Naive thymus-derived CD4-positive, alpha-beta T cell (primary cell): ENCODE data around the gene PCAT7. TPM values are rescaled to one million over a fixed set of nuclear protein-coding genes. Genes with fewer than 3 reads are reported as not detected.

Experiments
- ATAC-seq: fragments of 150-1000 bp; cut with Tn5 transposase; 2 replicates; pipeline ENCODE4 v1.10.0; 2021; ENCODE audit warnings: mild to moderate bottlenecking, moderate library complexity
- CTCF ChIA-PET: fragments of 350-600 bp; sonication (Branson Sonifier 250); formaldehyde crosslinking; loops from one replicate; lab custom pipeline; 2021; ENCODE audit warnings: antibody characterized with exemption; lab: Charles Lee
- POLR2A ChIA-PET: fragments of 350-600 bp; sonication (Branson Sonifier 250); formaldehyde crosslinking; loops from one replicate; lab custom pipeline; 2021; ENCODE audit warnings: antibody characterized with exemption, inconsistent platforms; lab: Charles Lee
- DNase-seq, 9 donors: peaks; one replicate each; pipeline versions ENCODE4 v3.0.0 to v3.0.0-alpha.2; 2020 to 2022; ENCODE audit warnings: mixed read lengths in 1 of 9
- H3K27ac ChIP-seq: one replicate; pipeline ENCODE4 v1.7.0; 2013; ENCODE audit warnings: mild to moderate bottlenecking, low read depth, low read length, moderate library complexity
- H3K27me3 ChIP-seq, 2 donors: one replicate each; pipeline ENCODE4 v1.7.0; 2013; ENCODE audit warnings: low read length in 2 of 2, mild to moderate bottlenecking in 2 of 2, moderate library complexity in 2 of 2; ENCODE audit not compliant: control insufficient read depth in 2 of 2, insufficient read depth in 2 of 2
- H3K36me3 ChIP-seq, 3 experiments: 1 replicate in 2 of 3; 2 replicates in 1 of 3; pipeline ENCODE4 v1.7.0; 2013; ENCODE audit warnings: low read length in 3 of 3, mild to moderate bottlenecking in 3 of 3, moderate library complexity in 1 of 3; ENCODE audit not compliant: insufficient read depth in 3 of 3, control insufficient read depth in 2 of 3
- H3K4me1 ChIP-seq, 2 donors: one replicate each; pipeline ENCODE4 v1.7.0; 2013; ENCODE audit warnings: low read length in 2 of 2, mild to moderate bottlenecking in 2 of 2, moderate library complexity in 1 of 2; ENCODE audit not compliant: control insufficient read depth in 2 of 2, insufficient read depth in 2 of 2
- H3K4me3 ChIP-seq: 2 replicates; pipeline ENCODE4 v1.7.0; 2013; ENCODE audit warnings: mild to moderate bottlenecking, low read length
- H3K9me3 ChIP-seq, 3 experiments: 1 replicate in 2 of 3; 2 replicates in 1 of 3; pipeline ENCODE4 v1.7.0; 2013; ENCODE audit warnings: low read length in 3 of 3; ENCODE audit not compliant: control insufficient read depth in 2 of 3
- H3K27ac Mint-ChIP-seq, 9 donors: one replicate each; pipeline ENCODE4 v1.8.0; 2020 to 2022; ENCODE audit warnings: mixed read lengths in 9 of 9, mild to moderate bottlenecking in 8 of 9, moderate library complexity in 5 of 9, inconsistent platforms in 2 of 9
- H3K27me3 Mint-ChIP-seq, 5 donors: one replicate each; pipeline ENCODE4 v1.8.0; 2021 to 2022; ENCODE audit warnings: mixed read lengths in 5 of 5, mild to moderate bottlenecking in 1 of 5
- H3K36me3 Mint-ChIP-seq, 5 donors: one replicate each; pipeline ENCODE4 v1.8.0; 2020 to 2022; ENCODE audit warnings: mixed read lengths in 5 of 5, mild to moderate bottlenecking in 3 of 5, inconsistent platforms in 1 of 5
- H3K4me1 Mint-ChIP-seq, 7 donors: one replicate each; pipeline ENCODE4 v1.8.0; 2020 to 2022; ENCODE audit warnings: mixed read lengths in 7 of 7, mild to moderate bottlenecking in 3 of 7, inconsistent platforms in 1 of 7
- H3K4me3 Mint-ChIP-seq, 10 donors: one replicate each; pipeline ENCODE4 v1.8.0; 2020 to 2022; ENCODE audit warnings: mild to moderate bottlenecking in 10 of 10, mixed read lengths in 10 of 10, moderate library complexity in 6 of 10, inconsistent platforms in 2 of 10
- H3K9me3 Mint-ChIP-seq, 11 donors: one replicate each; pipeline ENCODE4 v1.8.0; 2020 to 2022; ENCODE audit warnings: mixed read lengths in 11 of 11, mild to moderate bottlenecking in 4 of 11, inconsistent platforms in 1 of 11, moderate library complexity in 1 of 11
- intact Hi-C, 2 donors: fragments of 100-400 bp; cut with micrococcal nuclease; formaldehyde crosslinking; loops; one replicate each; pipeline ENCODE4 v1.15.1; 2023
- polyA plus RNA-seq, 2 donors: library from polyadenylated mRNA; unstranded; fragments of 300-500 nt; fragmentation: Illumina TruSeq; gene quantifications; one replicate each; pipeline ENCODE4 v1.2.3, GENCODE V29; 2021
- total RNA-seq, 6 experiments: library from RNA in 5 of 6; stranded (reverse) in 5 of 6; gene quantifications; 1 replicate in 5 of 6; 2 replicates in 1 of 6; pipeline ENCODE4 v1.2.3 and lab custom pipeline; 2021 to 2026

The PCAT7 gene
- total and polyA plus RNA-seq, 7 experiments from 2014 or later, result 0.27 TPM; not detected in 6

- ATAC-seq, result no peak
- H3K36me3 Mint-ChIP-seq, result no peaks in the 10 kb centered on the region
- no peak overlapping the region for H3K4me3 Mint-ChIP-seq
- Histone ChIP-seq H3K36me3 (no peaks in the 10 kb centered on the region), H3K9me3 (no peaks in the 10 kb centered on the region), H3K27ac (no peak overlapping the region), H3K4me3 (no peak overlapping the region), H3K27me3 (no peaks in the 10 kb centered on the region), H3K4me1 (no peaks in the 10 kb centered on the region)
- no peak overlapping the region for H3K27ac Mint-ChIP-seq
- ChIA-PET CTCF (no interaction called here), POLR2A (no interaction called here)
- intact Hi-C loops, result no loop called here
- peaks cover 0 to 6% (median 0%) of the 10 kb centered on the region in 11 donors for H3K9me3 Mint-ChIP-seq
- peaks cover 0 to 13% (median 9%) of the 10 kb centered on the region in 5 donors for H3K27me3 Mint-ChIP-seq
- no peak for DNase-seq
- H3K4me1 Mint-ChIP-seq, result no peaks in the 10 kb centered on the region
Observed at GRCh38 chr9:94517254-94517653, 37.6 kb upstream of the PCAT7 start.

GRCh38 chr9:94525396-94526035, 29.4 kb upstream of the PCAT7 start:
- Histone ChIP-seq H3K4me3 (no peak overlapping the region), H3K9me3 (no peaks in the 10 kb centered on the region), H3K4me1 (no peaks in the 10 kb centered on the region), H3K27ac (no peak overlapping the region), H3K27me3 (no peaks in the 10 kb centered on the region), H3K36me3 (no peaks in the 10 kb centered on the region)
- intact Hi-C loops, result no loop called here
- ATAC-seq (no peak), DNase-seq (no peak)
- Mint-ChIP-seq H3K27ac (no peak overlapping the region), H3K36me3 (no peaks in the 10 kb centered on the region), H3K27me3 (peaks cover 0 to 23% (median 15%) of the 10 kb centered on the region in 5 donors), H3K4me1 (no peaks in the 10 kb centered on the region), H3K9me3 (peaks cover 0 to 2% (median 0%) of the 10 kb centered on the region in 11 donors), H3K4me3 (no peak overlapping the region)
- ChIA-PET POLR2A (no interaction called here), CTCF (no interaction called here)

- no peak for ATAC-seq
- no peaks in the 10 kb centered on the region for H3K36me3 ChIP-seq
- no peaks in the 10 kb centered on the region for H3K27me3 ChIP-seq
- CTCF ChIA-PET, result no interaction called here
- H3K27ac ChIP-seq, result no peak overlapping the region
- Mint-ChIP-seq H3K36me3 (no peaks in the 10 kb centered on the region), H3K4me1 (no peaks in the 10 kb centered on the region), H3K4me3 (no peak overlapping the region), H3K27me3 (peaks cover 0 to 25% (median 17%) of the 10 kb centered on the region in 5 donors), H3K9me3 (peaks cover 0 to 2% (median 0%) of the 10 kb centered on the region in 11 donors), H3K27ac (no peak overlapping the region)
- H3K4me1 ChIP-seq, result no peaks in the 10 kb centered on the region
- POLR2A ChIA-PET, result no interaction called here
- no peaks in the 10 kb centered on the region for H3K9me3 ChIP-seq
- intact Hi-C loops, result no loop called here
- no peak for DNase-seq
- H3K4me3 ChIP-seq, result no peak overlapping the region
Observed at GRCh38 chr9:94526271-94526670, 28.6 kb upstream of the PCAT7 start.

GRCh38 chr9:94526951-94527350, 27.9 kb upstream of the PCAT7 start:
- Histone ChIP-seq H3K4me1 (no peaks in the 10 kb centered on the region), H3K9me3 (no peaks in the 10 kb centered on the region), H3K4me3 (no peak overlapping the region), H3K27ac (no peak overlapping the region), H3K36me3 (no peaks in the 10 kb centered on the region), H3K27me3 (no peaks in the 10 kb centered on the region)
- Mint-ChIP-seq H3K4me3 (no peak overlapping the region), H3K27ac (no peak overlapping the region), H3K4me1 (no peaks in the 10 kb centered on the region), H3K36me3 (no peaks in the 10 kb centered on the region), H3K9me3 (peaks cover 0 to 5% (median 0%) of the 10 kb centered on the region in 11 donors), H3K27me3 (peaks cover 5 to 25% (median 20%) of the 10 kb centered on the region in 5 donors)
- intact Hi-C loops, result no loop called here
- DNase-seq, result no peak
- no peak for ATAC-seq
- ChIA-PET CTCF (no interaction called here), POLR2A (no interaction called here)

GRCh38 chr9:94528886-94529285, 26.0 kb upstream of the PCAT7 start:
- intact Hi-C loops, result no loop called here
- Mint-ChIP-seq H3K36me3 (no peaks in the 10 kb centered on the region), H3K4me3 (no peak overlapping the region), H3K9me3 (peaks cover 0 to 5% (median 0%) of the 10 kb centered on the region in 11 donors), H3K27ac (no peak overlapping the region), H3K27me3 (peaks cover 6 to 25% (median 18%) of the 10 kb centered on the region in 5 donors), H3K4me1 (no peaks in the 10 kb centered on the region)
- ChIA-PET CTCF (no interaction called here), POLR2A (no interaction called here)
- Histone ChIP-seq H3K4me3 (no peak overlapping the region), H3K27ac (no peak overlapping the region), H3K36me3 (no peaks in the 10 kb centered on the region), H3K27me3 (no peaks in the 10 kb centered on the region), H3K9me3 (no peaks in the 10 kb centered on the region), H3K4me1 (no peaks in the 10 kb centered on the region)
- no peak for ATAC-seq
- no peak for DNase-seq

GRCh38 chr9:94533155-94533554, 21.7 kb upstream of the PCAT7 start:
- H3K36me3 Mint-ChIP-seq, result no peaks in the 10 kb centered on the region

GRCh38 chr9:94533601-94534000, 21.3 kb upstream of the PCAT7 start:
- ATAC-seq, result no peak

More at GRCh38 chr9:94533155-94533554, 21.7 kb upstream of the PCAT7 start:
- Histone ChIP-seq H3K9me3 (no peaks in the 10 kb centered on the region), H3K27me3 (no peaks in the 10 kb centered on the region), H3K4me3 (no peak overlapping the region), H3K4me1 (no peaks in the 10 kb centered on the region), H3K36me3 (no peaks in the 10 kb centered on the region), H3K27ac (no peak overlapping the region)
- ChIA-PET POLR2A (no interaction called here), CTCF (no interaction called here)
- intact Hi-C loops, result no loop called here
- Mint-ChIP-seq H3K4me1 (no peaks in the 10 kb centered on the region), H3K4me3 (no peak overlapping the region), H3K27ac (no peak overlapping the region), H3K9me3 (peaks cover 0 to 3% (median 0%) of the 10 kb centered on the region in 11 donors), H3K27me3 (peaks cover 3 to 18% (median 12%) of the 10 kb centered on the region in 5 donors)
- ATAC-seq, result no peak
- DNase-seq, result no peak

More at GRCh38 chr9:94533601-94534000, 21.3 kb upstream of the PCAT7 start:
- Histone ChIP-seq H3K27me3 (no peaks in the 10 kb centered on the region), H3K36me3 (no peaks in the 10 kb centered on the region), H3K4me3 (no peak overlapping the region), H3K4me1 (no peaks in the 10 kb centered on the region), H3K9me3 (no peaks in the 10 kb centered on the region), H3K27ac (no peak overlapping the region)
- POLR2A ChIA-PET, result no interaction called here
- no peaks in the 10 kb centered on the region for H3K4me1 Mint-ChIP-seq
- H3K9me3 Mint-ChIP-seq, result peaks cover 0 to 3% (median 0%) of the 10 kb centered on the region in 11 donors
- peaks cover 3 to 18% (median 12%) of the 10 kb centered on the region in 5 donors for H3K27me3 Mint-ChIP-seq
- intact Hi-C loops, result no loop called here
- no peak overlapping the region for H3K27ac Mint-ChIP-seq
- no peak for DNase-seq
- CTCF ChIA-PET, result no interaction called here
- no peaks in the 10 kb centered on the region for H3K36me3 Mint-ChIP-seq
- no peak overlapping the region for H3K4me3 Mint-ChIP-seq
